Right cardiac atrium (tissue), 5 donors: ENCODE measurements around the gene XRN2. TPM values are rescaled to one million over a fixed set of nuclear protein-coding genes. Genes with fewer than 3 reads are reported as not detected.
"Not testable (repeated sequence)": the region's sequence is repeated elsewhere in the genome, so short reads cannot be mapped to it uniquely, and the experiment has no call there.

Experiments used
- ATAC-seq, 2 donors: fragments of 200-7000 bp; cut with Tn5 transposase; one replicate each; pipeline versions ENCODE4 v1.8.0 to v1.9.1; 2020; ENCODE audit warnings: moderate library complexity in 2 of 2, mild to moderate bottlenecking in 1 of 2
- DNase-seq, 3 donors: peaks; one replicate each; pipeline ENCODE4 v3.0.0-alpha.2; 2020
- H3K27ac ChIP-seq: one replicate; pipeline ENCODE4 v1.5.1; 2013; ENCODE audit warnings: mild to moderate bottlenecking, low read length, control low read depth, moderate library complexity
- H3K27me3 ChIP-seq: one replicate; pipeline ENCODE4 v1.6.1; 2013; ENCODE audit not compliant: control insufficient read depth, insufficient read depth
- H3K4me1 ChIP-seq: one replicate; pipeline ENCODE4 v1.6.1; 2013; ENCODE audit warnings: low read length; ENCODE audit not compliant: control insufficient read depth, insufficient read depth
- H3K4me3 ChIP-seq: one replicate; pipeline ENCODE4 v1.5.1; 2013; ENCODE audit warnings: low read length, control low read depth
- H3K9me3 ChIP-seq: one replicate; pipeline ENCODE4 v1.6.1; 2013; ENCODE audit warnings: low read length; ENCODE audit not compliant: control insufficient read depth
- WGBS: extraction: QIAGEN DNeasy Blood & Tissue Kit; methylation state at CpG from one replicate; pipeline ENCODE4 v1.1.7; 2013; 5-methylcytosine and 5-hydroxymethylcytosine counted together
- intact Hi-C, 4 donors: fragments of 100-400 bp; cut with DNase I; formaldehyde crosslinking; loops; one replicate each; pipeline versions ENCODE4 v1.11.0 to v1.14.0; 2022 to 2023
- polyA plus RNA-seq: library from polyadenylated mRNA; stranded (reverse); fragments of 200-250 nt; gene quantifications from one replicate; pipeline ENCODE4 v1.2.3, GENCODE V29; 2013
- total RNA-seq, 4 donors: library from RNA; stranded (reverse); fragmentation: NEBNext Ultra II Directional; extraction: Animal tissue kit (Norgen Biotek cat#: 25700); gene quantifications; one replicate each; pipeline ENCODE4 v1.2.1, GENCODE V29; 2021
- donor health status: healthy with polysubstance abuse.
- donor health status: DM: no; HTN: yes; CAD: no.
- donor health status: DM: no; HTN: no; CAD: no.
- donor health status: DM: no; HTN: yes; CAD: no; lungs with severe emphysema.
- donor health status: DM: yes; HTN: yes; CAD: no.

XRN2 gene
- total and polyA plus RNA-seq, 5 donors: 13.2 to 34.7 (median 33.4) TPM

- no peak overlapping the region for H3K4me3 ChIP-seq
- DNase-seq (no peak), ATAC-seq (no peak)
- WGBS: 98% methylated on average over 1 of the region's 1 CpG
- no peaks in the 10 kb centered on the region for H3K9me3 ChIP-seq
- H3K27me3 ChIP-seq: no peaks in the 10 kb centered on the region
- intact Hi-C loops: no loop called here
- no peaks in the 10 kb centered on the region for H3K4me1 ChIP-seq
- H3K27ac ChIP-seq: no peak overlapping the region
Observed at GRCh38 chr20:21353236-21353635, 50.1 kb downstream of the XRN2 start.

DNA sequence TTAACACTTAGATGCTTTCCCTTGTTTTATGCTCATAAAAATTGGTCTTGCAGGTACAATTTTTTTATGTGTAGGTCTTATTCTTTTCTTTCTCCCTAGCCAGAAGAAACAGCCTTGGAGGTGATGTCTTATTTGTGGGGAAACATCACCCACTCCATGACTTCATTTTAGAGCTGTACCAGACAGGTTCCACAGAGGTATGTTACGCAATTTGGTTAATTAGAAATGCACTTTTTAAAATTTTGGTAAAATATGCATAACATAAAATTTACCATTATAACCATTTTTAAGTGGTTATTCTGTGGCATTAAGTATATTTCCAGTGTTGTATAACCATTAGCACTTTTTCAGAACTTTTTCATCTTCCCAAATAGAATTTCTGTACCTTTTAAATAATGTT lies 52.9 kb downstream of the XRN2 start:
- no peak for ATAC-seq
- no peak for DNase-seq
- no peaks in the 10 kb centered on the region for H3K9me3 ChIP-seq
- no peak overlapping the region for H3K27ac ChIP-seq
- no peaks in the 10 kb centered on the region for H3K27me3 ChIP-seq
- intact Hi-C loops: no loop called here
- no peak overlapping the region for H3K4me3 ChIP-seq
- H3K4me1 ChIP-seq: no peaks in the 10 kb centered on the region
- WGBS: 96% methylated on average over 1 of the region's 1 CpG

- no peaks in the 10 kb centered on the region for H3K9me3 ChIP-seq
- intact Hi-C loops: no loop called here
- no peak overlapping the region for H3K27ac ChIP-seq
- H3K4me3 ChIP-seq: no peak overlapping the region
- H3K27me3 ChIP-seq: no peaks in the 10 kb centered on the region
- ATAC-seq (no peak), DNase-seq (no peak)
- no peaks in the 10 kb centered on the region for H3K4me1 ChIP-seq
Observed at GRCh38 chr20:21356386-21356785, 53.3 kb downstream of the XRN2 start.

- WGBS: 75% methylated on average over 1 of the region's 1 CpG
Observed at GRCh38 chr20:21357844-21358243, 54.7 kb downstream of the XRN2 start.

DNA sequence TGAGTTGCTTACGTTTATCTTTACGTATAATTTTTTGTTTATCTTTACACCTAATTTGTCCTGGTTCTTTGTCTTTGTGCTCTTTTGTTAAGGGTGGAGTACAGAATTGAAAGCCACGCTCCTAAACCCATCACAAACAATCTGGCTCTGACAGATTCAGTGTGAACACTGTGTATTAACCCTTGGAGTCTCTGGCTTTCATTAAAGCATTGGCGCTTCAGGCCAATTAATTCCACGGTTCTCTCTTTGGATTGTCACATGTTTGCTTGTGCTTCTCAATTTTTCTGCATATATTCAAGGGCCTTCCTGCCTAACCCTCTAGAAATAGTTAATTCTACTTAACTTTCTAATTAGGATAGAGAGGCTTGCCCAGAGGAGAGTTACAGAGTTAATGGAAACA lies 55.6 kb downstream of the XRN2 start:
- intact Hi-C loops: no loop called here
- H3K27ac ChIP-seq: no peak overlapping the region
- 90% methylated on average over 5 of the region's 5 CpGs for WGBS
- ATAC-seq (no peak), DNase-seq (no peak)
- no peak overlapping the region for H3K4me3 ChIP-seq
- H3K4me1 ChIP-seq: no peaks in the 10 kb centered on the region
- H3K27me3 ChIP-seq: no peaks in the 10 kb centered on the region
- H3K9me3 ChIP-seq: no peaks in the 10 kb centered on the region

More at GRCh38 chr20:21357844-21358243, 54.7 kb downstream of the XRN2 start:
- intact Hi-C loops: no loop called here
- Histone ChIP-seq H3K4me1 (no peaks in the 10 kb centered on the region), H3K9me3 (no peaks in the 10 kb centered on the region), H3K4me3 (no peak overlapping the region), H3K27me3 (no peaks in the 10 kb centered on the region), H3K27ac (no peak overlapping the region)
- ATAC-seq: no peak
- DNase-seq: no peak

- Histone ChIP-seq H3K4me1 (no peaks in the 10 kb centered on the region), H3K9me3 (no peaks in the 10 kb centered on the region), H3K27ac (no peak overlapping the region), H3K27me3 (no peaks in the 10 kb centered on the region), H3K4me3 (no peak overlapping the region)
- intact Hi-C loops: no loop called here
- no peak for DNase-seq
- no peak for ATAC-seq
- WGBS: 79% methylated on average over 1 of the region's 1 CpG
Observed at GRCh38 chr20:21360705-21361104, 57.6 kb downstream of the XRN2 start.

DNA sequence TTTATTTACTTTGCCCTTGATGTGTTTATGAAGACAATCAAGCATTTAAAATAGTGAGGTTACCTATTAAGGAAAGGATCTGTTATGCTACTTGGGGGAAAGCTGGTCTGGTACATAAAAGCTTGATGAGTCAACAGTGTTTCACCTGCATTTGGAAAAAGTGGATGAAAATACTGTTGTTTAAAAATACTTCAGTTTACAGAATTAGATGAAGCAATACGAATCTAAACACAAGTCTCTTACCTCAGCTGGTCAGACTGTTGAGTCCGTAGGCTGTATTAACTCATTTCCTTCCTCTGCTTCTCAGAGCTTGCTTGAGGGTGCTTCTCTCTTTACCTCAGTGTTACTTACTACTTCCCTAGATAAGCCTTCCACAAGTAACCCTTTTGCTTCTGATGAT lies 58.1 kb downstream of the XRN2 start:
- Histone ChIP-seq H3K4me1 (no peaks in the 10 kb centered on the region), H3K4me3 (no peak overlapping the region), H3K9me3 (no peaks in the 10 kb centered on the region), H3K27ac (no peak overlapping the region), H3K27me3 (no peaks in the 10 kb centered on the region)
- no peak for ATAC-seq
- intact Hi-C loops: no loop called here
- no peak for DNase-seq
- WGBS: 52% methylated on average over 2 of the region's 2 CpGs

DNA sequence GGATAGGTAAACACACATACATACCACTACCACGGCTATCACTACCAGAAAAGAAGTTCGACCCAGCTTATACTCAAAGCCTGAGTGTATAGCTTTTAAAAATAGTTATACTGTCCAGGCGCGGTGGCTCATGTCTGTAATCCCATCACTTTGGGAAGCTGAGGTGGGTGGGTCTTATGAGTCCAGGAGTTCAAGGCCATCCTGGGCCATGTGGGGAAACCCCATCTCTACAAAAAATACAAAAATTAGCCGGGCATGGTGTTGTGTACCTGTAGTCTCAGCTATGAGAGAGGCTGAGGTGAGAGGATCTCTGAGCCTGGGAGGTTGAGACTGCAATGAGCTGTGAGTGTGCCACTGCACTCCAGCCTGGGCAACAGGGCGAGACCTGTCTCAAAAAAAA lies 61.3 kb downstream of the XRN2 start:
- Histone ChIP-seq H3K27ac (no peak overlapping the region), H3K4me3 (no peak overlapping the region), H3K9me3 (no peaks in the 10 kb centered on the region), H3K4me1 (no peaks in the 10 kb centered on the region), H3K27me3 (no peaks in the 10 kb centered on the region)
- ATAC-seq (no peak), DNase-seq (no peak)
- intact Hi-C loops: no loop called here
- WGBS: 96% methylated on average over 6 of the region's 6 CpGs

GRCh38 chr20:21365771-21366170 lies 62.6 kb downstream of the XRN2 start:
- intact Hi-C loops: no loop called here
- H3K9me3 ChIP-seq: no peaks in the 10 kb centered on the region
- ATAC-seq: no peak
- H3K27me3 ChIP-seq: no peaks in the 10 kb centered on the region
- no peak for DNase-seq
- no peak overlapping the region for H3K4me3 ChIP-seq
- 98% methylated on average over 3 of the region's 3 CpGs for WGBS
- H3K27ac ChIP-seq: no peak overlapping the region
- no peaks in the 10 kb centered on the region for H3K4me1 ChIP-seq

- 83% methylated on average over 9 of the region's 9 CpGs for WGBS
- H3K4me3 ChIP-seq, H3K27ac ChIP-seq, intact Hi-C loops, ATAC-seq, H3K9me3 ChIP-seq, H3K4me1 ChIP-seq, H3K27me3 ChIP-seq: not testable (repeated sequence)
- peak in 2 of 3 donors; percentile 16 to 31 for DNase-seq
Observed at GRCh38 chr20:21366273-21366672, 63.1 kb downstream of the XRN2 start.

- Histone ChIP-seq H3K27ac (no peak overlapping the region), H3K27me3 (no peaks in the 10 kb centered on the region), H3K9me3 (no peaks in the 10 kb centered on the region), H3K4me3 (no peak overlapping the region), H3K4me1 (no peaks in the 10 kb centered on the region)
- intact Hi-C loops: no loop called here
- ATAC-seq (no peak), DNase-seq (no peak)
- WGBS: 94% methylated on average over 2 of the region's 2 CpGs
Observed at GRCh38 chr20:21368791-21369190, 65.7 kb downstream of the XRN2 start.

GRCh38 chr20:21371193-21371592 lies 68.1 kb downstream of the XRN2 start:
- ATAC-seq (no peak), DNase-seq (no peak)
- no peak overlapping the region for H3K27ac ChIP-seq
- WGBS: 75% methylated on average over 1 of the region's 1 CpG
- H3K27me3 ChIP-seq: no peaks in the 10 kb centered on the region
- H3K4me1 ChIP-seq: no peaks in the 10 kb centered on the region
- intact Hi-C loops: no loop called here
- no peaks in the 10 kb centered on the region for H3K9me3 ChIP-seq
- H3K4me3 ChIP-seq: no peak overlapping the region
